Measurements from ENCODE around the gene MMP25.

DNA sequence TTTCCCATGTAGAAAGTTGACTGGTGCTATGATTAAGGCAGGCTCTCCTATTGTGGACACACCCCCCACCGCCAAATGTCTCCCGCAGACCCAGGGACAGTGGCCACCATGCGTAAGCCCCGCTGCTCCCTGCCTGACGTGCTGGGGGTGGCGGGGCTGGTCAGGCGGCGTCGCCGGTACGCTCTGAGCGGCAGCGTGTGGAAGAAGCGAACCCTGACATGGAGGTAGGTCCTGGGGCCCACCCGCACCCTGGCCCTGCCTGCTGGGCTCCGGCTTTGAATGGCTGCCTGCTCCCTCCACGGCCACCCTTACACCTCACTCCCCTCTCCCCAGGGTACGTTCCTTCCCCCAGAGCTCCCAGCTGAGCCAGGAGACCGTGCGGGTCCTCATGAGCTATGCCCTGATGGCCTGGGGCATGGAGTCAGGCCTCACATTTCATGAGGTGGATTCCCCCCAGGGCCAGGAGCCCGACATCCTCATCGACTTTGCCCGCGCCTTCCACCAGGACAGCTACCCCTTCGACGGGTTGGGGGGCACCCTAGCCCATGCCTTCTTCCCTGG is 3.6 kb downstream of the MMP25 start:
- TF ChIP-seq, protein P1, sequence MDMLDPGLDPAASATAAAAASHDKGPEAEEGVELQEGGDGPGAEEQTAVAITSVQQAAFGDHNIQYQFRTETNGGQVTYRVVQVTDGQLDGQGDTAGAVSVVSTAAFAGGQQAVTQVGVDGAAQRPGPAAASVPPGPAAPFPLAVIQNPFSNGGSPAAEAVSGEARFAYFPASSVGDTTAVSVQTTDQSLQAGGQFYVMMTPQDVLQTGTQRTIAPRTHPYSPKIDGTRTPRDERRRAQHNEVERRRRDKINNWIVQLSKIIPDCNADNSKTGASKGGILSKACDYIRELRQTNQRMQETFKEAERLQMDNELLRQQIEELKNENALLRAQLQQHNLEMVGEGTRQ (IDR thresholded peaks at IDR 0.05; ENCODE audit: borderline replicate concordance, low read depth, low read length): no peak
- TF ChIP-seq SIN3A (IDR thresholded peaks at IDR 0.05; ENCODE audit: borderline replicate concordance, low read depth, low read length): no peak

All from SK-N-SH (cell line).